Fibroblast of skin of back (primary cell): ENCODE results near the gene ADCY1.
"Not testable (repeated sequence)": the region's sequence is repeated elsewhere in the genome, so short reads cannot be mapped to it uniquely, and the experiment has no call there.

Source experiments
- DNase-seq: peaks from one replicate; pipeline ENCODE4 v3.0.0-alpha.2; 2013

Gene ADCY1

GRCh38 chr7:45715471-45716352 is 141.5 kb downstream of the ADCY1 start:
- DNase-seq: no peak

DNA sequence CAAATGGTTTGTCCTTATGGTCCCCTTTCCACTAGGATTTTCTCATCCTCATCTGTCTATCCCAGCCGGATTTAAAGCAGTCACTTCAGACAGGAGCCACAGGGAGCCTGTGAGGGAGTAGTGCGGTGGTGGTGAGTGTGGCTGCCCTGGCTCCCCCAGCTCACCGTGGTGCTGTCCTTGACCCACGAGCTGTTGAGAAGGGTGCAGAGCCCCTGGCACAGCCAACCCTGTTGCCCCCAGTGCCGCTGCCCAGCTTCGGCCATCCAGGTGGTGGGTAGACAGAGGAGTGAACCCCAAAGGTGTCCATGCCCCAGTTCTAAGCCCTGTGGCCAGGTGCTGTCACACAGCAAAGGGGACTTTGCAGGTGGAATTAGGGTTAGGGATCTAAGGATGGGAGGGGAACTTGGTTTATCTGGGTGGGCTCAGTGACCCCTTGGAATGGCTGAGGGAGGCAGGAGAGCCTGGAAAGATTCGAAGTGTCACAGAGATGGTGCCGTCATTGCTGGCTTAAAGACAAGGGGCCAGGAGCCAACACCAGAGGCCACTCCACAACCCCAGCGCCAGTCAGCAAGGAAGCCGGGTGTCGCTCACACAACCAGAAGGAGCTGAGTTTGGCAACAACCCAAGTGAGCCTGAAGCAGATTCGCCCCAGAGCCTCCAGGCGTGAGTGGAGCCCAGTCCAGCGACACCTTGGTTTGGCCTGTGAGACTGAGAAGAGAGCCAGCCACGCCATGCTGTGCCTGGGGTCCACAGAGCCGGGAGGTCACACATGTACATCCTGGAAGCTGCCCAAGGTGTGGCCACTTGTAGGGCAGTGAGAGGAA is 142.4 kb downstream of the ADCY1 start:
- DNase-seq: no peak

DNA sequence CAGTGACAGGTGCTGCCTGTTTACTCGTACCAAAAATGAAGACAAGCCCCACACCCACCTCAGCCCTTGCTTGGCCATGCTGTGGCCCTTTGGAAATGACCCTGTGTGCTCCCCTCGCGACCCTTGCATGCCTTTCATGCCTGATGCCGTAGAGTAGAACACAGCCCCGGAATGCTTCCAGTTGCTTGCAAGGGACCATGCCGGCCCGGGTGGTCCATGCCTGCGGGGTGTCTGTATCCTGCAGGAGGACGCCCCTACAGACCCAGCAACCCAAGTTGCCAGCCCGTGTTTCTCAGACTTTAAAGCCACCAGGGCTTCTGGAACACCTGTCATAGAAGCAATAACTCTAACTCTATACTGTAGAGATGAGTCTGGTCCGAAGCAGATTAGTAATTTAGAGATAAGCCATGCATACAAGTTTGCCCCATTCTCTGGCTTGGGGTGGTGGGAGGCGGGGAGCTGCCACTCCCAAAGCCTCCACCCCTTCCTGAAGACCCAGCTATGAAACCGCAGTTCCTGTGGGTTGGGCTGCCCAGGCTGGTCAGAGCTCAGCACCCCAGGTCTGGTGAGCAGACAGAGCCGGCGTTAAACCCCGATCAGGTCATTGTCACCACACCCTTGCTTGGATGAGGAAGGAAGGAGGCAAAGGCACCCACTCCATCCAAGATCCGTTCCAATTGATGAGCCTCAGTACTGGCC is 143.5 kb downstream of the ADCY1 start:
- no peak for DNase-seq

DNA sequence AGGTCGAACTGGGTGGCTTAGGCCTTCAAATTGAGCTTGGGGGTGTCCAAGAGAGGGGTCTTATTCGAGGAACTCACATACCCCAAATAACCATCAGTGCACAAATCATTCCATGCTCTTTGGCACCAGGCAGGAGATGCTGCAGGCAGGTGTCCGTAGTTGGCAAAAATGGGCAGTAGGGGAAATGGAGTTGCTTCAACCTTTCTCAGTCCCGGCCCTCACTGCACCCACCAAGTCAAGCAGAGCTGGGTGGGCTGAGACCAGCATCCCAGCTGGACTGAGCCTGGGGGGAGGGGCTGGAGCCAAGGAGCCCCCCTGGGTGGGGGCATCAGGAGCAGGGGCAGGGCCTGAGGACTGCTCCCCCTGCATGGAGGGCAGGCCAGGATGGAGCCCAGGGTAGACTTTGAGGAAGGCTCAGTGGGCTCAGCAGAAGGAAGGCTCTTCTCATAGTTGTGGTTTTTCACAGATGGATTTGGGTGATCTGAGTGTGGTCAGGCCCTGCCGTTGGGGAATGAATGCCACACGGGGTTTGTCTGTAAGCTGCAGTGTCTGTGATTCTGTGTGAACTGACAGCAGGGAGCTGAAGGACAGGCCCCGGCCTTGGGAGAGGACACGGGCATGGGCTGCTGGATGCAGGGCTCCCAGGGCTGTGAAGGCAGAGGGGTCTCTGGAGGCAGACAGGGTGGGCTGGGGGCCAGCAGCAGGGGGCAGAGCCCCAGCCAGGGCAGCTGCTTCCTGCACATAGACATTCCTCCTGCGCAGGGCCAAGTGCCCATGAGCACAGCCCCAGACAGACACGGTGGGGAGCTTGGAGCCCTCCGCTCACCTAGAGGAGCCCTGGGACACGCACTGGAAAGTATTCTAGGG is 144.5 kb downstream of the ADCY1 start:
- peak; percentile 63 for DNase-seq

DNA sequence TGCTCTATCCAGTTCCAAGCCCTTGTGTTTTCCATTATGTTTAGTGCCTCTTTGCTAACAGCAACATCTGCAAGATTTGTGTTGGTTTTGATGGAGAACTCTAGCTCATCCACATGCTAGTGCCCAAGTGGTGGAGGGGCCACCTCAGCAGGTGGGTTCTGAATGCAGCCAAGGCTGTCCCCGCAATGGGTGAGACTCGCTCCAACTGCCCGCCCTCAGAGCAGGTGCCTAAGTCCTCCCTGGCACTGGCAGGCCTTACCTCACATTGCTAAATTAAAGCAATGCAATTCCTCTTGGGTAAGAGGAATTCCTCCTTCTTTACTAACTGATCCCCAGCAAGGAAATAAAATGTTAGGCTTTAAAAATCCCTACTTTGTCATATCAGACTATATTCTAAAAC is 146.8 kb downstream of the ADCY1 start:
- DNase-seq: no peak

DNA sequence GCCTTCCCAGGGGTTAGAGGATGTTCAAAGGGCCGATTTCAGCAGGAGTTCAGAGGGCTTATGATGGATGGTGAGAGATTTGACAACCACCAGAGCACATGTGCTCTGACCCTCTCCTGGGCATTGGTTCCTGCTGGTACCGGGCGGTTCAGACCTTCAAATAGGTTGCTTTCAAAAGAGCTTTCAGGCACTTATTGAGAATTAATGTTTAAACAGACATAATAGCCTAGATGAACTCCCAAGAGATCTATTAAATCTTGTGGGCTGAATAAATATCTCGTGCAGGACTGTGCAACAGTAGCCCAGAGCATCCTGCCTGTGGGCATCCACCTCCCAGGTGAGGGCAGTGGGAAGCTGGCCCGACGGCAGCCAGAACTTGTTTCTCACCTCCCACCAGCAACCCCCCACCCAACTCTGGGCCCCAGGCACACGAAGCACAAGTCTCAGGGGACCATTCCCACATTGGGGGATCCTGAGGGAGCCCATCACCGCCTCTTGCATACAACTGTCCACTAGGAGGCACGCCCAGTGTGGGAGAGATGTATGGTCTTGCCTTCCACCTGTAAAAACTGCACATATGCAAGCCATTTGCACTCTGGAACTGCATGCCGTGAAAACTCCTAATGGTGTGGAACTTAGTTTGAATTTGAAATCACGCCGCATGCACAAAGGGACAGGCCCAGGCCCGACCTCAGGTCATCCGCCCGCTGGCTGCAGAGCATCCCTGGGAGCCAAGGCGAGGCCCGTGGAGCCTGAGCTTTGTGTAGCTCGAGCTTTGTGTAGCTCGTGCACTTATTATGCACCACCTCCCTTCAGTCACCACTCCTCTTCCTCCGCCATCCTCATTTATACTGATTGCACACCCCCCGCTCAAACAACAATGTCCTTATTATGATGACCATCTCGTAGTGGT is 147.8 kb downstream of the ADCY1 start:
- peak; percentile 10 for DNase-seq

DNA sequence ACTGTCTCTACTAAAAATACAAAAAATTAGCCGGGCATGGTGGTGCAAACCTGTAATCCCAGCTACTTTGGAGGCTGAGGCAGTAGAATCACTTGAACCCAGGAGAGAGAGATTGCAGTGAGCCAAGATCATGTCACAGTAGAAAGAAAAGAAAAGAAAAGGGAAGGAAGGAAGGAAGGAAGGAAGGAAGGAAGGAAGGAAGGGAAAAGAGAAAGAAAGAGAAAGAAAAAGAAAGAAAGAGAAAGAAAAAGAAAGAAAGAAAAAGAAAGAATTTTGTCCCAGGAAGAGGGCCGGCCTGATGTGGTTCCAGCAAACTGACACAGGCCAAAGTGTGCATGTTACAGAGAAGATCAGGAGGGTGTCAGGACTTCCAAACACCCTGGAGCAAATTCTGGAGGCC is 151.1 kb downstream of the ADCY1 start:
- DNase-seq: not testable (repeated sequence)

- no peak for DNase-seq
Measured at GRCh38 chr7:45726883-45727282, 152.7 kb downstream of the ADCY1 start.

- peak; percentile 95 for DNase-seq
Measured at GRCh38 chr7:45731692-45732443, 157.7 kb downstream of the ADCY1 start.

GRCh38 chr7:45738920-45739319 is 164.8 kb downstream of the ADCY1 start:
- DNase-seq: not testable (repeated sequence)

DNA sequence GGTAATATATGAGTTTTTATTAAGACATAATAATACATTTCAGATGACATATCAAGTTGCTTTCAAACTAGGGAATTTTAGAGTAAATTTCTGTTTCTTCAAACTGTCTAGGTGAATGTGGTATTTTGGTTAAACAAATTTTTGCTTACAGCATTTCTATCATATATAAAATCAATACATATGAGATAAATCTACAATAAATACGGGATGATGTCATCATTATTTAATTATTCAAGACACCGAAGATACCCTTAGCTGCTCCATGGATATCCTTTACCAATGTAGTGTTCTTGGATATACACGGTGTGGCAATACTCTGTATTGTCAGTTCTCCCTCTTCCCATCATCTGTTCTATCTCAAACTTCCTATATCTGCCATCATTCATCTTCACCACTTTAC is 166.4 kb downstream of the ADCY1 start:
- DNase-seq: not testable (repeated sequence)

DNA sequence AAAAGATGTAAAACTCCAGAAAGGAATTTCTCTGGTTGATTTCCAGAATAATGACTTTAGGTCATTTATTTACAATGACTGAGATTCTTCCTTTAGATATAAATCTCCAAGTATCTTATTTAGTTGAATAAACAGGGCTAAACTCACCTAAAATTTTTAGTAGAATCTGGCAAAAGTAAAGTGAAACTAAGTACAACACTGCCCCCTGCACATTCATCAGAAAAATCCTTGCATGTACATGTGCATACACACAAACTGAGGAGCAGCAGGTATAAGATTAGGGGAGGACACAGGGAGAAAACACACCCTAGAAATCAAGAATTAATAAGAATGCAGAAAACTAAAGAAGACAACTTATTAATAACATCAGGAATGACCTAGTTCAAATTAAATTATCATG is 174.8 kb downstream of the ADCY1 start:
- not testable (repeated sequence) for DNase-seq

DNA sequence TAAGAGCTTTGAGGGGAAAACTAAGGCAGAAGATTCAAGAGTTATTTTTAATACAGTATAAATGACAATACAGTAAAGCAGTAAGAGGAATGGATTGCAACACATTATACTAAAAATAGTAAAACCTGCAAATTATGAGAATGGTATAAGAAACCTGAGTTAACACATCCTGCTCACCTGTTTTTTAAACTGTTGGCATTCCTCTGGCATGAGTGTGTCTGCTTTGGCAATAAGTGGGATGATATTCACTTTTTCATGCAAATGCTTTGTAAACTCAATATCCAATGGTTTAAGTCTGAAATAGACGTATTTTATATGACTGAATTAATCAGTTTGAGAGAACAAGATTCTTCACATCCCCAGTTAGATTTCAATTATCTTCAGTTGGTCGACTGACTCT is 177.2 kb downstream of the ADCY1 start:
- DNase-seq: not testable (repeated sequence)

DNA sequence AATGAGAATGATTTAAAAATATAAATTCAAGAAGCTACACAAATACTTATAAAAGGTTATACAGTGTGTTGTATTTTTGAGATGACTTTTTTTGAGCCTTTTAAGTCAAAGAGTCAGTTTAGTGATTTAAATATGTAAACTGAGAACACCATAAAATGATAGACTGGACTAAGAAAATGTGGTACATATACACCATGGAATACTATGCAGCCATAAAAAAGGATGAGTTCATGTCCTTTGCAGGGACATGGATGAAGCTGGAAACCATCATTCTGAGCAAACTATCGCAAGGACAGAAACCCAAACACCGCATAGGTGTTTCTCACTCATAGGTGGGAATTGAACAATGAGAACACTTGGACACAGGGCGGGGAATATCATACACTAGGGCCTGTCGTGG is 182.2 kb downstream of the ADCY1 start:
- not testable (repeated sequence) for DNase-seq

- DNase-seq: not testable (repeated sequence)
Measured at GRCh38 chr7:45756757-45757156, 182.6 kb downstream of the ADCY1 start.

GRCh38 chr7:45759464-45759863 is 185.3 kb downstream of the ADCY1 start:
- peak; percentile 31 for DNase-seq

DNA sequence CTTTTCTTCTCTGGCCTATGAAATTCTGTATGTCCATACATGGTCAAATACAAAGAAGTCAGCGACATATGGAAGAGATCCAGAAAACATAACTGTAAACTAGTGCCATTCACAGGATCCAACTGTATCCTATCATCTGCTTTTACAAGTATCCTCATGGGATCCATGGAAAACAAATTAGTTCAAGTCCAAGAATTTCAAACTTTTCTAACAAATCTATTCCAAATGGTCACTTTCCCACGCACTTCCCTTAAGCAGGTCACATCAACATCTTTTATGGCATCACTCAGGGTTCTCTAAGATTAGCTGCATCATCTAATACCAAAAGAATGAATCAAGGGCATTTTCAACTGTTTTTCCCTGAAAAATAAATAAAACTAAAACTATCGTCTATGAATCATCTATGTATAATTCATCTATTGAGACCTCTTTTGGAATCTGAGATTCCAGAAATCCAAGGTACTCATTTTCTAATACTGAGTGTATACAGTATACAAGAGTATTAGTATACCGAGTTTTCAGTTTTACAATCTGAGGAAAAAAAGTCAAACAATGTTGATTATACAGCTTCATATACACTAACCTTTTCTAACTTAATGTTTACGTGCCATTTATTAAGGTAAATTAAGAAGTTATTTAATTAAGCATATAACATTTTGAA is 187.5 kb downstream of the ADCY1 start:
- DNase-seq: peak; percentile 99

GRCh38 chr7:45762225-45762994 is 188.2 kb downstream of the ADCY1 start:
- peak; percentile 58 for DNase-seq
